DOHH2 (cell line): ENCODE data around the gene STX18.

Experiments used
- EZH2phosphoT487 ChIP-seq: fragments of 200-600 bp; sonication (generic); IDR thresholded peaks from 2 replicates; pipeline ENCODE4 v1.6.1; 2017; ENCODE audit warnings: borderline replicate concordance, mild to moderate bottlenecking, antibody characterized with exemption, low read length, moderate library complexity, mixed read lengths
- TF ChIP-seq, protein P1 (sequence below): fragments of 200-600 bp; sonication (generic); IDR thresholded peaks from one replicate; pipeline ENCODE4 v1.5.1; 2014; ENCODE audit warnings: antibody characterized with exemption, mild to moderate bottlenecking, low read depth, low read length; ENCODE audit not compliant: poor library complexity, severe bottlenecking

DNA sequence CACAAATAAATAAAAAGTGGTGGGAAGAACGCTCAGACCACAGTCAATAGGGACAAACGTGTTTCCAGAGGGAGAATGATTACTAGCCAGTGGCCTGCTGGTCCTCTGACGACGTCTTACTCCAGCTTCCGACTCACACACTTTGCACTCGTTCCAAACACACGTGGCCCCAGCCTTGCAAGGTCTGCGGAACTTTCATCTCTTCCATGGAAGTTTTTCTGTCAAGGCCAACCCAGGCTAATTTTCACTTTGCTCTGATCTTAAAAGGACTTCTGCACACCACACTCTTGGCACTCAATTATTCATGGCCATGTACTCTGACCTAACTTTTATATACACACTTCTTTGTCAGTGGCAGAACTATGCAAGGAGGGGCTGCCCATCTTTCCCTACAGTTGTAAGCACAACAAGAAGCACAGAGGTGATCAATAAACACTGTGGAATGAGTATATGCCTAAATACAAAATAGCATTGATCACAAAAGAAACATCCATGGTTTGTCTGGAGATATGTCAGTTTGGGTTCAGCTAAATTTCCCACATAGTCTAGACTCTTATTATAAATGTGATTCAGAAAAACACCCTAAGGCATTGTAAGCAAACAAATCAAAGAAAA is 69.4 kb downstream of the STX18 start:
- no peak for TF ChIP-seq EZH2phosphoT487
- TF ChIP-seq, protein P1, sequence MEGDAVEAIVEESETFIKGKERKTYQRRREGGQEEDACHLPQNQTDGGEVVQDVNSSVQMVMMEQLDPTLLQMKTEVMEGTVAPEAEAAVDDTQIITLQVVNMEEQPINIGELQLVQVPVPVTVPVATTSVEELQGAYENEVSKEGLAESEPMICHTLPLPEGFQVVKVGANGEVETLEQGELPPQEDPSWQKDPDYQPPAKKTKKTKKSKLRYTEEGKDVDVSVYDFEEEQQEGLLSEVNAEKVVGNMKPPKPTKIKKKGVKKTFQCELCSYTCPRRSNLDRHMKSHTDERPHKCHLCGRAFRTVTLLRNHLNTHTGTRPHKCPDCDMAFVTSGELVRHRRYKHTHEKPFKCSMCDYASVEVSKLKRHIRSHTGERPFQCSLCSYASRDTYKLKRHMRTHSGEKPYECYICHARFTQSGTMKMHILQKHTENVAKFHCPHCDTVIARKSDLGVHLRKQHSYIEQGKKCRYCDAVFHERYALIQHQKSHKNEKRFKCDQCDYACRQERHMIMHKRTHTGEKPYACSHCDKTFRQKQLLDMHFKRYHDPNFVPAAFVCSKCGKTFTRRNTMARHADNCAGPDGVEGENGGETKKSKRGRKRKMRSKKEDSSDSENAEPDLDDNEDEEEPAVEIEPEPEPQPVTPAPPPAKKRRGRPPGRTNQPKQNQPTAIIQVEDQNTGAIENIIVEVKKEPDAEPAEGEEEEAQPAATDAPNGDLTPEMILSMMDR = no peak
